Osteocyte (in vitro differentiated cells): Measurements from ENCODE around the gene EFCAB8. TPM values are rescaled to one million over a fixed set of nuclear protein-coding genes. Genes with fewer than 3 reads are reported as not detected.
"Not testable (repeated sequence)": the region's sequence is repeated elsewhere in the genome, so short reads cannot be mapped to it uniquely, and the experiment has no call there.

Source experiments
- DNase-seq: peaks from one replicate; pipeline ENCODE4 v3.0.0; 2021; ENCODE audit warnings: mixed read lengths; ENCODE audit not compliant: unreplicated experiment; ENCODE audit errors: extremely low spot score
- H3K27ac Mint-ChIP-seq: one replicate; pipeline ENCODE4 v1.8.0; 2021; ENCODE audit warnings: mild to moderate bottlenecking, mixed read lengths; ENCODE audit not compliant: unreplicated experiment
- H3K27me3 Mint-ChIP-seq: one replicate; pipeline ENCODE4 v1.8.0; 2021; ENCODE audit warnings: mixed read lengths; ENCODE audit not compliant: unreplicated experiment
- H3K36me3 Mint-ChIP-seq: one replicate; pipeline ENCODE4 v1.8.0; 2021; ENCODE audit warnings: mixed read lengths; ENCODE audit not compliant: unreplicated experiment
- H3K4me1 Mint-ChIP-seq: one replicate; pipeline ENCODE4 v1.8.0; 2021; ENCODE audit warnings: mixed read lengths; ENCODE audit not compliant: unreplicated experiment
- H3K4me3 Mint-ChIP-seq: one replicate; pipeline ENCODE4 v1.8.0; 2021; ENCODE audit warnings: mild to moderate bottlenecking, moderate library complexity, mixed read lengths; ENCODE audit not compliant: unreplicated experiment
- H3K9me3 Mint-ChIP-seq: one replicate; pipeline ENCODE4 v1.8.0; 2021; ENCODE audit warnings: mixed read lengths; ENCODE audit not compliant: unreplicated experiment
- total RNA-seq: library from RNA; stranded (reverse); gene quantifications from 2 replicates; pipeline ENCODE4 v1.2.1, GENCODE V29; 2021
- TF ChIP-seq, protein P1 (sequence below): fragments of 200-600 bp; sonication (generic); IDR thresholded peaks from 2 replicates; pipeline ENCODE4 v1.5.0; 2021; ENCODE audit warnings: antibody characterized with exemption, mild to moderate bottlenecking, moderate library complexity

EFCAB8 gene
- total RNA-seq, 1 donor from 2014 or later, result 0.64 TPM

DNA sequence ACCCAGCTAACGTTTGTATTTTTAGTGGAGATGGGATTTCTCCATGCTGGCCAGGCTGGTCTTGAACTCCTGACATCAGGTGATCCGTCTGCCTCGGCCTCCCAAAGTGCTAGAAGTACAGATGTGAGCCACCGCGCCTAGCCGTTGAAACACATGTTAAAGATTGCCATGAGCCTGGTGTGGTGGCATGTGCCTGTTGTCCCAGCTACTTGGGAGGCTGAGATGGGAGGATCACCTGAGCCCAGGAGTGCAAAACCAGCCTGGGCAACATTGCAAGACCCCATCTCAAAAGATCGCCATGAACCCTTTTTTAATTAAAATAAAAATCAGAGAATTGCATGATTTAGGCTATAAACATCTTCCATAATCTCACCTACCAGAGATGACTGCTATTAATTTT, 2.7 kb downstream of the EFCAB8 start:
- TF ChIP-seq, protein P1, sequence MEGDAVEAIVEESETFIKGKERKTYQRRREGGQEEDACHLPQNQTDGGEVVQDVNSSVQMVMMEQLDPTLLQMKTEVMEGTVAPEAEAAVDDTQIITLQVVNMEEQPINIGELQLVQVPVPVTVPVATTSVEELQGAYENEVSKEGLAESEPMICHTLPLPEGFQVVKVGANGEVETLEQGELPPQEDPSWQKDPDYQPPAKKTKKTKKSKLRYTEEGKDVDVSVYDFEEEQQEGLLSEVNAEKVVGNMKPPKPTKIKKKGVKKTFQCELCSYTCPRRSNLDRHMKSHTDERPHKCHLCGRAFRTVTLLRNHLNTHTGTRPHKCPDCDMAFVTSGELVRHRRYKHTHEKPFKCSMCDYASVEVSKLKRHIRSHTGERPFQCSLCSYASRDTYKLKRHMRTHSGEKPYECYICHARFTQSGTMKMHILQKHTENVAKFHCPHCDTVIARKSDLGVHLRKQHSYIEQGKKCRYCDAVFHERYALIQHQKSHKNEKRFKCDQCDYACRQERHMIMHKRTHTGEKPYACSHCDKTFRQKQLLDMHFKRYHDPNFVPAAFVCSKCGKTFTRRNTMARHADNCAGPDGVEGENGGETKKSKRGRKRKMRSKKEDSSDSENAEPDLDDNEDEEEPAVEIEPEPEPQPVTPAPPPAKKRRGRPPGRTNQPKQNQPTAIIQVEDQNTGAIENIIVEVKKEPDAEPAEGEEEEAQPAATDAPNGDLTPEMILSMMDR, result no peak
- H3K9me3 Mint-ChIP-seq, result no peaks in the 10 kb centered on the region
- H3K27ac Mint-ChIP-seq, result no peak overlapping the region
- H3K36me3 Mint-ChIP-seq, result peaks cover 17% of the 10 kb centered on the region
- H3K4me3 Mint-ChIP-seq, result no peak overlapping the region
- H3K4me1 Mint-ChIP-seq, result no peaks in the 10 kb centered on the region
- no peaks in the 10 kb centered on the region for H3K27me3 Mint-ChIP-seq
- no peak for DNase-seq

DNA sequence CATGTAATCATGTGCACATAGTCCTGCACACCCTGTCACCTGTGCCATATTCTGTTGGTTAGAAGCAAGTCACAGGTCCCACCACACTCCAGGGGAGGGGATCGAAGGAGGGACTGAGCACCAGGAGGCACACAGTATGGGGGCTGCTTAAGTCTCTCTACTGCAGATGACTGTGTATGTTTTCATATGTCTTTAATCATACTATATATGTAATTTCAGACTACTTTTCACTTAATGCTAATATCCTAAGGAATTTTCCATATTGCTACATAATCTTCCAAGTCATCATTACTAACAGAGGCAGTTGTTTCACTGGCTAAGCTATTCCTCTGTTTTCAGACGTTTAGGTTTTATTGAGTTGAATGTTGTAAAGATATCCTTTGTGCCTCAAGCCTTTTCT, 10.8 kb downstream of the EFCAB8 start:
- TF ChIP-seq, protein P1, result no peak
- Mint-ChIP-seq H3K9me3 (no peaks in the 10 kb centered on the region), H3K4me3 (no peak overlapping the region), H3K27ac (no peak overlapping the region), H3K27me3 (no peaks in the 10 kb centered on the region), H3K36me3 (no peaks in the 10 kb centered on the region), H3K4me1 (no peaks in the 10 kb centered on the region)
- no peak for DNase-seq

DNA sequence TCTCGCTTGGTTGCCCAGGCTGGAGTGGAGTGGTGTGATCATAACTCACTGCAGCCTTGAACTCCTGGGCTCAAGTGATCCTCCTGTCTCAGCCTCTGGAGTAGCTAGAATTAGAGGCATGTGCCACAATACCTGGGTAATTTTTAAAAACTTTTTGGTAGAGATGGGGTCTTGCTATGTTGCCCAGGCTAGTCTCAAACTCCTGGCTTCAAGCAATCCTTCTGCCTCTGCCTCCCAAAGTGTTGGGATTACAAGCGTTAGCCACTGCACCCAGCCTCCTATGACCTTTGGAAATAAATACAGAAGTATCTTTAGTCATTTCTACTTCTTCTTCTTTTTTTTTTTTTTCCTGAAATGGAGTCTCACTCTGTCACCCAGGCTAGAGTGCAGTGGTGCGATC, 11.8 kb downstream of the EFCAB8 start:
- H3K4me1 Mint-ChIP-seq, H3K27me3 Mint-ChIP-seq, H3K9me3 Mint-ChIP-seq, H3K36me3 Mint-ChIP-seq, DNase-seq, H3K4me3 Mint-ChIP-seq, H3K27ac Mint-ChIP-seq: not testable (repeated sequence)

DNA sequence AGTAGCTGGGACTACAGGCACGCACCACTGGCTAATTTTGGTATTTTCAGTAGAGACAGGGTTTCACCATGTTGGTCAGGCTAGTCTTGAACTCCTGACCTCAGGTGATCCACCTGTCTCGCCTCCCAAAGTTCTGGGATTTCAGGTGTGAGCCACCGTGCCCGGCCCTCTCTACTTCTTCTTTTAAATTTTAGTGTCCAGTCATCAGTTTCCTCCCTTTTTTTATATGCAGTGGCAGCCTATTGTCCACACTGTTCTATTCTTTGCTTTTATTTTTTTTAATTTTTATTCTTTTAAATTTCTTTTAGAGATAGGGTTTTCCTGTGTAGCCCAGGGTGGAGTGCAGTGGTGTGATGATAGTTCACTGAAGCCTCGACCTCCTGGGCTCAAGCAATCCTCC, 12.3 kb downstream of the EFCAB8 start:
- Mint-ChIP-seq H3K27ac (no peak overlapping the region), H3K27me3 (no peaks in the 10 kb centered on the region), H3K4me3 (no peak overlapping the region), H3K4me1 (no peaks in the 10 kb centered on the region), H3K36me3 (no peaks in the 10 kb centered on the region), H3K9me3 (no peaks in the 10 kb centered on the region)
- TF ChIP-seq, protein P1, result no peak
- no peak for DNase-seq

DNA sequence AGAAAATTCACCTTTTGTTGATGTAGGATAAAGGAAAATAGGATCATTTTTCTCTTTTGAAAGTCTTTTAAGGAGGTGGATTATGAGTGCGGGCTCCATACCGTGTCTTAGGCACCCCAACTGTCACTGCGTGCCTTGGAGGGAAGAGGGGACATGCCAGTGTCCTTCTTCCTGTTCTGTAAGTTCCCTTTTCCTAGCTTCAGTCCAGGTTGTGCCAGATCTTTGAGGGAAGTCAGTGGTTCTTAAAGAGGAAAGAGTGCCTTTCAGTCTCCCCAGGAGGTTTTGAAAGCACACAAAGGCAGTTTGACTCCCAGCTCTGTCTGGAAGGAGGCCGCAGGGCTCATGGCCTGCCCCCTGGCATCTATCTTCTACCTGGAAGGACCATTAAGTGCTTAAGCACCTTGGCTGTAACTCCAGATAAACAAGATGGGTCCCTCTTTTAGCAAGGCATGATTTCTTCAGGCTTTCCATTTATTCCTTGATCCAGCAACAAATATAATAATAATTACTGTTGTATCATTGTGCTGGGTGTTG, 13.0 kb downstream of the EFCAB8 start:
- H3K27ac Mint-ChIP-seq, result no peak overlapping the region
- no peaks in the 10 kb centered on the region for H3K36me3 Mint-ChIP-seq
- H3K4me3 Mint-ChIP-seq, result no peak overlapping the region
- no peak for DNase-seq
- H3K4me1 Mint-ChIP-seq, result no peaks in the 10 kb centered on the region
- H3K9me3 Mint-ChIP-seq, result no peaks in the 10 kb centered on the region
- H3K27me3 Mint-ChIP-seq, result no peaks in the 10 kb centered on the region
- TF ChIP-seq, protein P1, result no peak

DNA sequence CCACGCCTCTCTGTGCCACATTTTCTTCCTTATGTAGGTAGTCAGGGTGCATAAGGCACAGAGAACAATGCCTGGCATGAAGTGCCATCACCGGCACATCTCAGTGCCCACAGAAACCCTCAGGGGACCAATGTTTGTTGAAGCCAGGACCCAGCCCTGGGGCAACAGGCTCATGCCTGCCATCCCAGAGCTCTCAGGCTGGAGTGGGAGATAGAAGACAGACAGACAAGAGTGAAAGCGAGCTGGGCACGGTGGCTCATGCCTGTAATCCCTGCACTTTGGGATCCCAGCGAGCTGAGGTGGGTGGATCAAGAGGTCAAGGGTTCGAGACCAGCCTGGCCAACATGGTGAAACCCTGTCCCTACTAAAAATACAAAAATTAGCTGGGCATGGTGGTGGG, 13.5 kb downstream of the EFCAB8 start:
- TF ChIP-seq, protein P1, result no peak
- Mint-ChIP-seq H3K27ac (no peak overlapping the region), H3K36me3 (no peaks in the 10 kb centered on the region), H3K9me3 (no peaks in the 10 kb centered on the region), H3K4me1 (peaks cover under 1% of the 10 kb centered on the region), H3K4me3 (no peak overlapping the region), H3K27me3 (no peaks in the 10 kb centered on the region)
- DNase-seq, result no peak
